ENCODE results near the gene MATCAP1. TPM values are rescaled to one million over a fixed set of nuclear protein-coding genes. Genes with fewer than 3 reads are reported as not detected.

MATCAP1 gene
- total RNA-seq, 1 donor from 2014 or later: 29.0 TPM

GRCh38 chr16:67216612-67217490 lies 33.1 kb upstream of the MATCAP1 start:
- no peak for TF ChIP-seq CTCF (IDR thresholded peaks at IDR 0.05)
- H3K27ac ChIP-seq: peak overlapping the region; percentile 74
- no peaks in the 10 kb centered on the region for H3K36me3 ChIP-seq
- no peaks in the 10 kb centered on the region for H3K27me3 ChIP-seq (ENCODE audit: low read depth)
- DNase-seq: peak; percentile 67
- peak overlapping the region; percentile 5 for H3K4me3 ChIP-seq
- ATAC-seq: peak; percentile 74 to 83
- H3K9me3 ChIP-seq: no peaks in the 10 kb centered on the region
- H3K4me1 ChIP-seq: peaks cover 31% of the 10 kb centered on the region
- intact Hi-C loops (cut with DNase I): no loop called here

GRCh38 chr16:67215706-67216105 lies 31.9 kb upstream of the MATCAP1 start:
- TF ChIP-seq CTCF (IDR thresholded peaks at IDR 0.05): no peak
- no peaks in the 10 kb centered on the region for H3K27me3 ChIP-seq (ENCODE audit: low read depth)
- DNase-seq (no peak), ATAC-seq (no peak)
- no peak overlapping the region for H3K4me3 ChIP-seq
- peaks cover 31% of the 10 kb centered on the region for H3K4me1 ChIP-seq
- intact Hi-C loops (cut with DNase I): no loop called here
- H3K27ac ChIP-seq: peak overlapping the region; percentile 74
- no peaks in the 10 kb centered on the region for H3K9me3 ChIP-seq
- H3K36me3 ChIP-seq: no peaks in the 10 kb centered on the region

GRCh38 chr16:67213197-67214019 lies 29.6 kb upstream of the MATCAP1 start:
- H3K4me3 ChIP-seq: no peak overlapping the region
- no peak for TF ChIP-seq CTCF (IDR thresholded peaks at IDR 0.05)
- no peaks in the 10 kb centered on the region for H3K27me3 ChIP-seq (ENCODE audit: low read depth)
- ATAC-seq (no peak), DNase-seq (no peak)
- no peaks in the 10 kb centered on the region for H3K9me3 ChIP-seq
- no peak overlapping the region for H3K27ac ChIP-seq
- intact Hi-C loops (cut with DNase I): no loop called here
- H3K36me3 ChIP-seq: no peaks in the 10 kb centered on the region
- peaks cover 31% of the 10 kb centered on the region for H3K4me1 ChIP-seq

GRCh38 chr16:67212766-67213165 lies 29.0 kb upstream of the MATCAP1 start:
- no peak for TF ChIP-seq CTCF (IDR thresholded peaks at IDR 0.05)
- Histone ChIP-seq H3K4me1 (peaks cover 25% of the 10 kb centered on the region), H3K27ac (no peak overlapping the region), H3K27me3 (ENCODE audit: low read depth) (no peaks in the 10 kb centered on the region), H3K9me3 (no peaks in the 10 kb centered on the region), H3K36me3 (no peaks in the 10 kb centered on the region), H3K4me3 (no peak overlapping the region)
- no peak for DNase-seq
- intact Hi-C loops (cut with DNase I): no loop called here
- peak; percentile 2 for ATAC-seq

- Histone ChIP-seq H3K27me3 (ENCODE audit: low read depth) (no peaks in the 10 kb centered on the region), H3K4me3 (no peak overlapping the region), H3K27ac (no peak overlapping the region), H3K36me3 (no peaks in the 10 kb centered on the region), H3K4me1 (peaks cover 14% of the 10 kb centered on the region), H3K9me3 (no peaks in the 10 kb centered on the region)
- no peak for TF ChIP-seq CTCF (IDR thresholded peaks at IDR 0.05)
- ATAC-seq (no peak), DNase-seq (no peak)
- intact Hi-C loops (cut with DNase I): no loop called here
These were observed 27.9 kb upstream of the MATCAP1 start for GRCh38 chr16:67211674-67212073.
